Neural crest cell (in vitro differentiated cells): ENCODE results near the gene SLC18A2. TPM values are rescaled to one million over a fixed set of nuclear protein-coding genes. Genes with fewer than 3 reads are reported as not detected.

Experiments
- DNase-seq: peaks from one replicate; pipeline ENCODE4 v3.0.0; 2021; ENCODE audit warnings: low read depth, mixed read lengths, low spot score
- H3K27ac Mint-ChIP-seq: one replicate; pipeline ENCODE4 v1.8.0; 2021; ENCODE audit warnings: mild to moderate bottlenecking, mixed read lengths; ENCODE audit not compliant: unreplicated experiment
- H3K27me3 Mint-ChIP-seq: 2 replicates; pipeline ENCODE4 v1.8.0; 2021; ENCODE audit warnings: low read depth, mild to moderate bottlenecking, mixed read lengths
- H3K36me3 Mint-ChIP-seq: 2 replicates; pipeline ENCODE4 v1.8.0; 2021; ENCODE audit warnings: low read depth, mild to moderate bottlenecking, mixed read lengths
- H3K4me1 Mint-ChIP-seq: 2 replicates; pipeline ENCODE4 v1.8.0; 2021; ENCODE audit warnings: mixed read lengths
- H3K4me3 Mint-ChIP-seq: one replicate; pipeline ENCODE4 v1.8.0; 2021; ENCODE audit warnings: mild to moderate bottlenecking, mixed read lengths
- H3K9me3 Mint-ChIP-seq: 2 replicates; pipeline ENCODE4 v1.8.0; 2021; ENCODE audit warnings: mixed read lengths
- total RNA-seq: library from RNA; stranded (reverse); gene quantifications from 2 replicates; pipeline ENCODE4 v1.2.1, GENCODE V29; 2021
- TF ChIP-seq, protein P1 (sequence below): fragments of 200-600 bp; sonication (generic); conservative IDR thresholded peaks from 2 replicates; pipeline ENCODE4 v1.5.0; 2021; ENCODE audit warnings: antibody characterized with exemption, mild to moderate bottlenecking

The SLC18A2 gene
- total RNA-seq, 1 donor from 2014 or later: 0.05 TPM

DNA sequence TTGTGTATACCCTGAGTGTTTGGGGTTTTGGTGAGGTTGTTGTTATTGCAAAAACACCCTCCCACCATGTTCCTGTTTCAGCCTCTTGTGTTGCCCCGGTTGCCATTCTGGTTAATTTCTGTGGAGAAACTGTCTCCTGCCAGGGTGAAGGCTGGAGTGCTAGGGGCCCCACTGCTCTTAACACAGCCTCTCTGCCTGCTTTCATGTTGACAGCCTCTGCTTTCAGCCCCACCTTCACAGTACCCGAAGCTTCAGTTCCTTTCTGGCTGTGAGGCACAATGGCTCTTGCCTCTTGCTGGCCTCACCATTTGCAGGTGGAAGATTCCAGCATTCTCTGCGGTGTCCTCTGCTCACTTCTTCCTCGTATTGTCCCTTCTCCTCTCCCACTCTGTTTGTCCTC is 19.2 kb downstream of the SLC18A2 start:
- H3K27ac Mint-ChIP-seq: no peak overlapping the region

DNA sequence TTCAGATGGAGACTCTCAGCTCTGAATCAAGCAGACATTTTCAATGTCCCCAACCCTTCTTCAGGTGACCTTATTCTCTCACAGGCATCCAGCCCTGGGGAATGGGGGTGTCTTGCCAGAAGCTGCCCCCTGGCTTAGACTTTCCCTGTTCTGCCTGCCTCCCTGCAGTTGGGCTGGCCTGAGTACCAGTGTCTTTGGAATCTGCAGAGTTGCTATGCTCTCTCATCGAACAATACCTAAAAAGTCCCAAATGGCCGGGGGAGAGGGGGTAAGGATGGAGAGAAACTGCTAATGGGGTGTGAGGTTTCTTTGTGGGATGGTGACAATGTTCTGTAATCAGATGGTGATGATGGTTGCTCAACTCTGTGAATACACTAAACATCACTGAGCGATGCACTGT is 20.6 kb downstream of the SLC18A2 start:
- TF ChIP-seq, protein P1, sequence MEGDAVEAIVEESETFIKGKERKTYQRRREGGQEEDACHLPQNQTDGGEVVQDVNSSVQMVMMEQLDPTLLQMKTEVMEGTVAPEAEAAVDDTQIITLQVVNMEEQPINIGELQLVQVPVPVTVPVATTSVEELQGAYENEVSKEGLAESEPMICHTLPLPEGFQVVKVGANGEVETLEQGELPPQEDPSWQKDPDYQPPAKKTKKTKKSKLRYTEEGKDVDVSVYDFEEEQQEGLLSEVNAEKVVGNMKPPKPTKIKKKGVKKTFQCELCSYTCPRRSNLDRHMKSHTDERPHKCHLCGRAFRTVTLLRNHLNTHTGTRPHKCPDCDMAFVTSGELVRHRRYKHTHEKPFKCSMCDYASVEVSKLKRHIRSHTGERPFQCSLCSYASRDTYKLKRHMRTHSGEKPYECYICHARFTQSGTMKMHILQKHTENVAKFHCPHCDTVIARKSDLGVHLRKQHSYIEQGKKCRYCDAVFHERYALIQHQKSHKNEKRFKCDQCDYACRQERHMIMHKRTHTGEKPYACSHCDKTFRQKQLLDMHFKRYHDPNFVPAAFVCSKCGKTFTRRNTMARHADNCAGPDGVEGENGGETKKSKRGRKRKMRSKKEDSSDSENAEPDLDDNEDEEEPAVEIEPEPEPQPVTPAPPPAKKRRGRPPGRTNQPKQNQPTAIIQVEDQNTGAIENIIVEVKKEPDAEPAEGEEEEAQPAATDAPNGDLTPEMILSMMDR: no peak
- Mint-ChIP-seq H3K36me3 (no peaks in the 10 kb centered on the region), H3K27me3 (peaks cover 28% of the 10 kb centered on the region), H3K4me1 (peaks cover 31% of the 10 kb centered on the region), H3K27ac (peak overlapping the region; percentile 5), H3K9me3 (no peaks in the 10 kb centered on the region), H3K4me3 (no peak overlapping the region)
- no peak for DNase-seq

More for the DNA sequence above, 19.2 kb downstream of the SLC18A2 start:
- TF ChIP-seq, protein P1: no peak
- Mint-ChIP-seq H3K4me1 (peaks cover 32% of the 10 kb centered on the region), H3K9me3 (no peaks in the 10 kb centered on the region), H3K36me3 (no peaks in the 10 kb centered on the region), H3K27me3 (peaks cover 28% of the 10 kb centered on the region), H3K4me3 (no peak overlapping the region)
- DNase-seq: no peak

DNA sequence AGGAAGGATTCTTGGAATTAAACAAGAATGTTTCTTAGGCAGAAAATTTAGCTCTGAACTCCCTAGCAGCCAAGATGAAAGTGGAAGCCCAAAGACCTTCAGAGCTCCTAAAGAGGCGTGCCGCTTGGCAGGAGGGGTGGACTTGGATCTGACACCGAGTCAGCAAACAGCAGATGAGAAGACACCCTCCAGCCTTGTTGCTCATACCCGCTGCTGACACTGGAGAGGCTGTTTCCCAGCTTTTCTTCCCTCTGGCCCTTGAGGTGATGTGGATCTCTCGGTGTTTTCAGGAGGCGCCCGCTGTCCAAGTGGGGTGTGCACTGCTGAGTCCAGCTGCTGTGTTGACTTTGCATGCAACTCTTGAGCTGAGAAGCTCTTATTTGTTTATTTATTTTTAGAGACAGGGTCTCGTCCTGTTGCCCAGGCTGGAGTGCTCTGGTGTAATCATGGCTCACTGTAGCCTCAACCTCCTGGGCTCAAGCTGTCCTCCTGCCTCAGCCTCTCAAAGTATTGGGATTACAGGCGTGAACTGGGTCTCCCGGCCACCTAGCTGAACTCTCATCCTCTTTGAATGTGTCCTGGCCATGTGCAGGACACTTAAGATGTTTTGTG is 21.5 kb downstream of the SLC18A2 start:
- Mint-ChIP-seq H3K27ac (no peak overlapping the region), H3K9me3 (no peaks in the 10 kb centered on the region), H3K4me3 (no peak overlapping the region), H3K36me3 (no peaks in the 10 kb centered on the region), H3K4me1 (peaks cover 30% of the 10 kb centered on the region), H3K27me3 (peaks cover 28% of the 10 kb centered on the region)
- DNase-seq: no peak
- TF ChIP-seq, protein P1: no peak

DNA sequence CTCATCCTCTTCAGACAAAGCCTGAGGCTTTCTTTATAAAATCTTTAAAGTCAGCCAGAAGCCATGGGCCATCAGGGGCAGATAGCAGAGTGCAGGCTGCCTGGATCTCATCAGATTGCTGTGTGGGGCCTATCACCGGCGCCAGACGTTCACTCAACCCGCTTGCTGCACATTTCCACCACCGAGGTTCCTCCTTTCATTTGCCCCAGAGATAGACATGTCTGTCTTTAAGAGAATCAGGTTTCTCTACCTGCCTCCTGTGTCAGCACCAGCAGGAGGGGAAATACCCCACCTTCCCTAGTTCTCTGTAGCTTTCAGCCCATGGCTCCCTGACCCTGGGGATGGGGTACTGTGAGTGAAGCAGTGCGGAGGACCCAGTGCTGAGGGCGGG is 22.0 kb downstream of the SLC18A2 start:
- DNase-seq: no peak
- no peaks in the 10 kb centered on the region for H3K36me3 Mint-ChIP-seq
- TF ChIP-seq, protein P1: no peak
- H3K27me3 Mint-ChIP-seq: peaks cover 23% of the 10 kb centered on the region
- no peaks in the 10 kb centered on the region for H3K9me3 Mint-ChIP-seq
- no peak overlapping the region for H3K4me3 Mint-ChIP-seq
- H3K4me1 Mint-ChIP-seq: peaks cover 25% of the 10 kb centered on the region
- H3K27ac Mint-ChIP-seq: no peak overlapping the region

DNA sequence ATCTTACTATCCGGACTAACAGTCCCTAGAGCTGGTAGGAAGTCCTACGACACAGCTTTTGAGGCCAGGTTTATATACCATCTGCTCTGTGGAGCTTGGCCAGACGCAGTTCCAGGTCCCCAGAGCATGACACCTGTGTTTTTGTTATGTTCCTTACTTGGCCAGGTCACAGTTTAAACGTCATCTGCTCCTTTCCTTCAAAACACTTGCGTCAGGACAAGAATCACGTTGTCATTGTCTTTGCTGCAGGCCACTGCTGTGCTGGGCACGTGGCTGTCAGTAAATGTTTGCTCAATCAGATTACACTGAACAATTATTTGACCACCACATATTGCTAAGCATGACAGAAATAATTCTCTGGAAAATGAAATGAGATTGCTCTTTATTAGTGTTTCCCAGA is 23.9 kb downstream of the SLC18A2 start:
- no peak for DNase-seq
- Mint-ChIP-seq H3K36me3 (peaks cover 3% of the 10 kb centered on the region), H3K27ac (no peak overlapping the region), H3K4me1 (peaks cover 9% of the 10 kb centered on the region), H3K27me3 (peaks cover 18% of the 10 kb centered on the region), H3K4me3 (no peak overlapping the region), H3K9me3 (no peaks in the 10 kb centered on the region)
- TF ChIP-seq, protein P1: no peak
